ENCODE measurements around the gene NBPF11.
"Not testable (repeated sequence)": the region's sequence is repeated elsewhere in the genome, so short reads cannot be mapped to it uniquely, and the experiment has no call there.

Gene NBPF11

GRCh38 chr1:148160343-148161052 lies 8.4 kb upstream of the NBPF11 start:
- no peak for TF ChIP-seq ZFX (IDR thresholded peaks at IDR 0.05; ENCODE audit: borderline replicate concordance)
- no peak for TF ChIP-seq CTCF (IDR thresholded peaks at IDR 0.05)
- H3K27ac ChIP-seq: no peak overlapping the region

GRCh38 chr1:148160048-148160342 lies 7.9 kb upstream of the NBPF11 start:
- H3K27ac ChIP-seq: no peak overlapping the region
- no peak for TF ChIP-seq ZFX (IDR thresholded peaks at IDR 0.05; ENCODE audit: borderline replicate concordance)
- no peak for TF ChIP-seq CTCF (IDR thresholded peaks at IDR 0.05)

GRCh38 chr1:148158341-148159003 lies 6.4 kb upstream of the NBPF11 start:
- H3K27ac ChIP-seq: no peak overlapping the region
- no peak for TF ChIP-seq ZFX (IDR thresholded peaks at IDR 0.05; ENCODE audit: borderline replicate concordance)
- no peak for TF ChIP-seq CTCF (IDR thresholded peaks at IDR 0.05)

GRCh38 chr1:148157803-148158202 lies 5.7 kb upstream of the NBPF11 start:
- not testable (repeated sequence) for H3K27ac ChIP-seq

GRCh38 chr1:148155494-148156275 lies 3.6 kb upstream of the NBPF11 start:
- not testable (repeated sequence) for H3K27ac ChIP-seq

GRCh38 chr1:148152795-148153194 lies 714 bp upstream of the NBPF11 start:
- H3K27ac ChIP-seq: not testable (repeated sequence)

GRCh38 chr1:148151371-148151819 lies 686 bp downstream of the NBPF11 start:
- peak overlapping the region; percentile 88 for H3K27ac ChIP-seq

- H3K27ac ChIP-seq: peak overlapping the region; percentile 88
Measured at GRCh38 chr1:148150945-148151344, 1.1 kb downstream of the NBPF11 start.

DNA sequence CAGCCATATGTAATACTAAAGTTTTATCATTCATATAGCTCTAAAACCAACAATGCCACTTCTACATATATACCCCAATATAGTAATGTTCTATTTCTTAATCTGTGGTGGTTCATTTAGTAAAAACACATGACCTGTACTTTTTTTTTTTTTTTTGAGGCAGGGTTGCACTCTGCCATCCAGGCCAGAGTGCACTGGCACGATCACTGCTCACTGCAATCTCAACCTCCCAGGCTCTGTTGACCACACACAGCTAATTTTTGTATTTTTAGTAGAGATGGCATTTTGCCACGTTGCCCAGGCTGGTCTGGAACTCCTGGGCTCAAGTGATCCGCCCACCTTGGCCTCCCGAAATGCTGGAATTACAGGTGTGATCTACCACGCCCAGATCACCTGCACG lies 2.1 kb downstream of the NBPF11 start:
- H3K27ac ChIP-seq: not testable (repeated sequence)

DNA sequence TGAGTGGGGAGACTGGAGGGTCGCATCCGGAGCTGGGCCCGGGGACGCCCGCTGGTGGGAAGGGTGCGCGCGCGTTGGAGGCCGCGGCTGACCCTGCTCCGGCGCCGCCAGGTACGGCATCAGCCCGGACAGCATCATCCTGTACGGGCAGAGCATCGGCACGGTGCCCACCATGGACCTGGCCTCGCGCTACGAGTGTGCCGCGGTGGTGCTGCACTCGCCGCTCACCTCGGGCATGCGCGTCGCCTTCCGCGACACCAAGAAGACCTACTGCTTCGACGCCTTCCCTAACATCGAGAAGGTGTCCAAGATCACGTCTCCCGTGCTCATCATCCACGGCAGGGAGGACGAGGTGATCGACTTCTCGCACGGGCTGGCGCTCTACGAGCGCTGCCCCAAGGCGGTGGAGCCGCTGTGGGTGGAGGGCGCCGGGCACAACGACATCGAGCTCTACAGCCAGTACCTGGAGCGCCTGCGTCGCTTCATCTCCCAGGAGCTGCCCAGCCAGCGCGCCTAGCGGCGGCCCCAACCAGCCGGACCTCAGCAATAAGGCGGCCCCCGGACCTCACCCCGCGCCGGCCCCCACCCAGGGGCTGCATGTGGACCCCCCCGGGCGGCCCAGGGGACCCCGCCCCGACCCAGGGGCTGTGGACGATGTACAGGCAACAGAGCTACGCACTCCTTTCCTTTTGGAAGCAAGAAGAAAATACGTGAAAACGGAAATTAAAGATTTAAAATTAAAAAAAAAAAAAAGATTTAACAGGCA lies 2.8 kb downstream of the NBPF11 start:
- H3K27ac ChIP-seq: not testable (repeated sequence)

DNA sequence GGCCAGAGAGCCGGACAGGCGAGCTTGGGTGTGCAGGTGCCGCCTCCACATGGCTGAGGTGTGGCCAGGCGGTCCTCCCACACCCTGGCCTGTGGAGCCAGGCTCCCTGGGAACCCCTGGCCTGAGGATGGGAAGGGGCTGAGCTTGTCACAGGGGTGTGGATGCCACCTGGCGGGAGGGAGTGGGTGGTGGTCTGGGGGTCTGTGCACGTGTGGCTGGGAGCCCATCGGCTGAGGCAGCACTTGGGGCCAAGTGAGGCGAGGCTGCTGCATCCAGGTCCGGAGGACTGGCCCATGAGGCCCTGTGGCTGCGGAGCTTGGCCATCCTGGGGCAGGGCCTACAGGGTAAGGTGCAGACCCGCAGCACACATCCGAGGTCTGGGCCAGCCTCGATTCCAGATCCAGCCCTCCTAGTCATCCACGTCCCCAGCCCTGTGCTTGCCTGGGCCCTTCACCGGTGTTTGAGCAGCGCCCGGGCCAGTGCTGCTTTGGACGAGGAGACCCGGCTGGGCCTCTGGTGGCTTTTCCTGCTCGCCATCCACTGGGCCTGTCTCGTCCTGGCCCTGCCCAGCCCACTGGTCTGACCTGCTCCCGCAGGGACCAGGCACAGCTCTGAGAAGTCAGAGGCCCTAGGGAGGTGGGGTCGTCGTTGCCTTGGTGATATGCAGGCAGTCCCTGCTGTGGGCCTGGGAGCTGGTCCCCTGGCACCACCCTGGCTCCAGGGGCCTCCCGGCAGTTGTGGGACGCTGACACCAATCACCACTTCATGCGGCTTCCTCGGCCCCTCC lies 4.8 kb downstream of the NBPF11 start:
- not testable (repeated sequence) for H3K27ac ChIP-seq

DNA sequence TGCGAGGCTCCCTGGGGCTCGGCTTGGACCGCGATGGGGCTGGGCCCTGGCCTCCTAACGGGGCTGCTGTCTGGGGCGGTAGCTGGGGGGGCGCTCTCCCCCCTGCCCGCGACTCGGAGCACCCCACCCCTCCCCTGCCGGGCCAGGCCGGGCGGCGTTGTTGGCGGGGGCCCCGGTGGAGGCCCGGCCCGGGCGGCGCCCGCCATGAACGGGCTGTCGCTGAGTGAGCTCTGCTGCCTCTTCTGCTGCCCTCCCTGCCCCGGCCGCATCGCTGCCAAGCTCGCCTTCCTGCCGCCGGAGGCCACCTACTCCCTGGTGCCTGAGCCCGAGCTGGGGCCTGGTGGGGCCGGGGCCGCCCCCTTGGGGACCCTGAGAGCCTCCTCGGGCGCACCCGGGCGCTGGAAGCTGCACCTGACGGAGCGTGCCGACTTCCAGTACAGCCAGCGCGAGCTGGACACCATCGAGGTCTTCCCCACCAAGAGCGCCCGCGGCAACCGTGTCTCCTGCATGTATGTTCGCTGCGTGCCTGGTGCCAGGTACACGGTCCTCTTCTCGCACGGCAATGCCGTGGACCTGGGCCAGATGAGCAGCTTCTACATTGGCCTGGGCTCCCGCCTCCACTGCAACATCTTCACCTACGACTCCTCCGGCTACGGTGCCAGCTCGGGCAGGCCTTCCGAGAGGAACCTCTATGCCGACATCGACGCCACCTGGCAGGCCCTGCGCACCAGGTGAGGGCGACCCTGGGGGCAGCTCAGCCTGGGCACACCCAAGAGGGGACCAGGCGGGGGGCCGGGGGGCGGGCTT lies 5.7 kb downstream of the NBPF11 start:
- H3K27ac ChIP-seq: not testable (repeated sequence)

- not testable (repeated sequence) for H3K27ac ChIP-seq
Measured at GRCh38 chr1:148143223-148143622, 8.9 kb downstream of the NBPF11 start.

DNA sequence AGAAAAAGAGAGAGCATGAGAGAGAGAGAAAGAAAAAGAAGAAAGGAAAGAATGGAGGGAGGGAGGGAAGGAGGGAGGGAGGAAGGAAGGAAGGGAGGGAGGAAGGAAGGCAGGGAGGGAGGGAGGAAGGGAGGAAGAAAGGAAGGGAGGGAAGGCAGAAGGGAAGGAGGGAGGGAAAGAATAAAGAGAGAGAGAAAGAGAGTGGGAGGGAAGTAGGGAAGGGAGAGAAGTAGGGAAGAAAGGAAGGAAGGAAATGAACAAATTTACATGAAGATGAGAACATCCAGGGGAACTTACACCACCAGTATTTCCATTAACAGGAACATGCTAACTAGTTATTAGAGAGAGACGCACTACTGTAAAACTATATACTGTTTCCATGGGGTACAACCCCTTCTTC lies 10.1 kb downstream of the NBPF11 start:
- not testable (repeated sequence) for H3K27ac ChIP-seq

- H3K27ac ChIP-seq: not testable (repeated sequence)
Measured at GRCh38 chr1:148138606-148139005, 13.5 kb downstream of the NBPF11 start.

All from 22Rv1 (cell line).